HG02798 (cell line): ENCODE data around the gene HMCN2.
"Not testable (repeated sequence)": the region's sequence is repeated elsewhere in the genome, so short reads cannot be mapped to it uniquely, and the experiment has no call there.

Experiments used
- ATAC-seq: cut with Tn5 transposase; IDR thresholded peaks from one replicate; pipeline ENCODE4 v1.9.1; 2021; ENCODE audit warnings: mild to moderate bottlenecking; ENCODE audit not compliant: unreplicated experiment, poor library complexity

The HMCN2 gene

GRCh38 chr9:130425741-130426466 lies 160.3 kb downstream of the HMCN2 start:
- no peak for ATAC-seq

GRCh38 chr9:130426467-130426773 lies 160.9 kb downstream of the HMCN2 start:
- no peak for ATAC-seq

DNA sequence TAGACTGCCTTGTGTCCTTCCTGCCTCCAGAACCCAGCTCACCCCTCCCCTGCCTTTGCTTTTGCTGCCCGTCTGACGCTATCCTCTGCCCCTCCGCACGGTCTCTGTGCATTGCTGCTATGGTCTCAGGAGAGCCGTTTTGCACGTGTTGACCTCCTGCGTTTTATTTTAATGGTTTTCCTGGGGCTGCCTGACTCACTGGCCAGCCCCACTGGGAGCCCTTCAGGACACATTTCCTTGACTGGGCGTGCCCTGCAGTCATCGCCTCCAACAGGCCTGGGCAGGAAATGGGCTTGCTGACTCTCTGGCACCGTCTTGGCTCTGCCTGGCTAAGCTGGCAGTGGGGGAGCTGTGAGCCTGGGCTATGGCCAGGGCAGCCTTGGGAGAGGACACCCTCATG lies 161.3 kb downstream of the HMCN2 start:
- ATAC-seq, result no peak

DNA sequence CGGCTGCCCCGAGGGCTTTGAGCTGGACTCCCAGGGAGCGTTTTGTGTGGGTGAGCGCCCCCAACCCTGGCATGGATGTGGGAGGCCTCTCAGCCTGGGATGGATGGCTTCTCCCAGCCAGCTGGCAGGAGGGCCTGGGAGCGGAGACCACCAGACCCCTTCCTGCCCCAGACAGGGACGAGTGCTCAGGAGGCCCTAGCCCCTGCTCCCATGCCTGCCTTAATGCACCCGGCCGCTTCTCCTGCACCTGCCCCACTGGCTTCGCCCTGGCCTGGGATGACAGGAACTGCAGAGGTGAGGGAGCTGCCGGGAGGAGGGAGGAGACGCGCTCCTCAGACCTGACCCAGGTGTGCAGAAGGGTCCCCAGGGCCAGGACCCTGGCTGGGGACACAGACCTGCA lies 161.8 kb downstream of the HMCN2 start:
- no peak for ATAC-seq

DNA sequence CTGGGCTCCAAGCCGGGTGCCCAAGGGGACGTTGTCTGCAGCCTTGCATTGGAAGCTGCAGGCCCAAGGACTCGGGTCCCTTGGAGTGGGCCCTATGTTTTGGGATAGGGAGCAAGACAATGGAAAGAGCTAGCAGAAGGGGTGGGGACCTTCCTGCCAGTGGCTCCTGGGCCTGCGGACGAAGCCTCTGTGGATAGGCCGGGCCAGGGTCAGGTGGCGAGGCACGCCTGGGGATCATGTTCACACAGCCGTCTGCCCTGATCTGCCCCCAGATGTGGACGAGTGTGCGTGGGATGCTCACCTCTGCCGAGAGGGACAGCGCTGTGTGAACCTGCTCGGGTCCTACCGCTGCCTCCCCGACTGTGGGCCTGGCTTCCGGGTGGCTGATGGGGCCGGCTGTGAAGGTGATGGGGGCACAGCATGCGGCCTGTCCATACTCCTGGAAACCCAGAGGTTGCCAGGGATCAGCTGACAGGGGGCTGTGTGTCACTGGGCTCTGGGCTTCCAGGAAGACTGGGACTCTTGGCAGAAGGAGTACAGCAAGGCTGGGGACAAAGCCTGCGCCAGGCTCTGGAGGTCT lies 162.6 kb downstream of the HMCN2 start:
- no peak for ATAC-seq

- no peak for ATAC-seq
Measured at GRCh38 chr9:130429381-130429780, 163.8 kb downstream of the HMCN2 start.

DNA sequence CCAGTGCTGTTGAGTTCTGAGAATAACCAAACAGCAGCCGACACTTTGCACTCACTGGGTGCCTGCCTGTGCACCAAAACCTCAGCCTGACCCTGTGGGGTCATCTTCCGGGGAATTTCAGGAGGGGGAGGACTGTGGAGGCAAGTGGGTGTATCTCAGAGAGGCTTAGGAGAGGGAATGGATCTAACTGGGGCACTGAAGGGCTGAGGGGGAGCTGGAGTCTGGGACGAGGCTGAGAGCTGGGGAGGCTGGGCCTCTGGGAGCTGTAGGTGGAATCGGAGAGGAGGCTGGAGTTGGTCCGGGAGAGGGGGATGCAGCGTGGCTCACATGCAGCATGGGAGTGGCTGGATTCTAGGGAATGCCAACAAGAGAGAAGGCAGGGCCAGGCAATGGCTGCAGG lies 164.3 kb downstream of the HMCN2 start:
- ATAC-seq, result no peak

GRCh38 chr9:130430232-130430631 lies 164.7 kb downstream of the HMCN2 start:
- no peak for ATAC-seq

- no peak for ATAC-seq
Measured at GRCh38 chr9:130430734-130431535, 165.4 kb downstream of the HMCN2 start.

GRCh38 chr9:130431536-130432303 lies 166.2 kb downstream of the HMCN2 start:
- ATAC-seq, result no peak

- no peak for ATAC-seq
Measured at GRCh38 chr9:130432362-130432761, 166.8 kb downstream of the HMCN2 start.

DNA sequence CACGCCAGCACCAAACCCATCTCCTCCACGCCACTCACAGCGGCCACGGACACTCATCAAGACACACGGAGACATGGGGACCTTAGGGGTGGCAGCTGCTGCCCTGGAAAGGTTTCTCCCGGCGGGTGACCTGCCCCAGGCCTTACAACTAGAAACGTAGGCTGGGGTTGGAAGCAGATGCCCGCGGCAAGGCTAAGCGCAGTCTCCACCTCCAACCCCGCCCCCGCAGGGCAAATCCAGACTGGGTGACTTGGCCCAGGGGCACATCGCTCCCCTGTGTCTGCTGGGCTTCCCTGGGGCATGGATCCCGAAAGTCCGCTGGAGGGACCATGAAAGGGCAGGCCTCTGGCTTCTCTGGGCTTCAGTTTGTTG lies 167.2 kb downstream of the HMCN2 start:
- ATAC-seq, result no peak

DNA sequence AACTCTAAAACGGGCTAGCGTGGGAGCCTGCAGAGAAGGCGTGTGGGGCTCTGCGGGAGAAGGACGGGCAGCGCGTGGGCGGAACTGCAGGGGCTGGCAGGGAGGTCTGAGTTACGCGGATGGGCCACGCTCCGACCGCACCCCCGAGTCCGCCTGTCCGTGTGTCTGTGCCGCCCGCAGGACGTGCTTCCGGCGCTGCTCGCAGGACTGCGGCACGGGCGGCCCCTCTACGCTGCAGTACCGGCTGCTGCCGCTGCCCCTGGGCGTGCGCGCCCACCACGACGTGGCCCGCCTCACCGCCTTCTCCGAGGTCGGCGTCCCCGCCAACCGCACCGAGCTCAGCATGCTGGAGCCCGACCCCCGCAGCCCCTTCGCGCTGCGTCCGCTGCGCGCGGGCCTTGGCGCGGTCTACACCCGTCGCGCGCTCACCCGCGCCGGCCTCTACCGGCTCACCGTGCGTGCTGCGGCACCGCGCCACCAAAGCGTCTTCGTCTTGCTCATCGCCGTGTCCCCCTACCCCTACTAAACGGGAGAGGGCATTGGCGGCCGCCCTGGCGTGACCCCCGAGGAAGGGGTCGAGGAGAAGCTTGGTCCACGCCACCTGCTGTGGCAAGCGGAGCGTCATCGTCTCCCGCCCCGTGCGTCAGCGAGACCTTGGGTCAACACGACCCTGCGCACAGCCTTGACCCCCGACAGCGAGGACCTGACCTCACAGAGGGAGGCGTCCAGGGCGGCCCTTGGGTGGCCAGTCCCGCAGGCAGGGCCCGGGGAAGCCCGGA lies 167.8 kb downstream of the HMCN2 start:
- no peak for ATAC-seq

GRCh38 chr9:130433947-130434262 lies 168.3 kb downstream of the HMCN2 start:
- ATAC-seq, result no peak

DNA sequence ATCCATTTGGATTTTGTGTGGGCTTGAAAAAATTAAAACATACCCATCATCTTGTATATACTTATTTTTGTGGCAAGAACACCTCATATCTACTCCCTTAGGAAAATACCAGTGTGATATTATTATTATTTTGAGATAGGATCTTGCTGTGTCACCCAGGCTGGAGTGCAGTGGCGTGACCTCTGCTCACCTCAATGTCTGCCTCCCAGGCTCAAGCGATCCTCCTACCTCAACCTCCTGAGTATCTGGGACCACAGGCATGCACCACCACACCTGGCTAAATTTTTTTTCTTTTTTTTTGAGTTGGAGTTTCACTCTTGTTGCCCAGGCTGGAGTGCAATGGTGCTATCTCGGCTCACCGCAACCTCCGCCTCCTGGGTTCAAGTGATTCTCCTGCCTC lies 169.1 kb downstream of the HMCN2 start:
- not testable (repeated sequence) for ATAC-seq

DNA sequence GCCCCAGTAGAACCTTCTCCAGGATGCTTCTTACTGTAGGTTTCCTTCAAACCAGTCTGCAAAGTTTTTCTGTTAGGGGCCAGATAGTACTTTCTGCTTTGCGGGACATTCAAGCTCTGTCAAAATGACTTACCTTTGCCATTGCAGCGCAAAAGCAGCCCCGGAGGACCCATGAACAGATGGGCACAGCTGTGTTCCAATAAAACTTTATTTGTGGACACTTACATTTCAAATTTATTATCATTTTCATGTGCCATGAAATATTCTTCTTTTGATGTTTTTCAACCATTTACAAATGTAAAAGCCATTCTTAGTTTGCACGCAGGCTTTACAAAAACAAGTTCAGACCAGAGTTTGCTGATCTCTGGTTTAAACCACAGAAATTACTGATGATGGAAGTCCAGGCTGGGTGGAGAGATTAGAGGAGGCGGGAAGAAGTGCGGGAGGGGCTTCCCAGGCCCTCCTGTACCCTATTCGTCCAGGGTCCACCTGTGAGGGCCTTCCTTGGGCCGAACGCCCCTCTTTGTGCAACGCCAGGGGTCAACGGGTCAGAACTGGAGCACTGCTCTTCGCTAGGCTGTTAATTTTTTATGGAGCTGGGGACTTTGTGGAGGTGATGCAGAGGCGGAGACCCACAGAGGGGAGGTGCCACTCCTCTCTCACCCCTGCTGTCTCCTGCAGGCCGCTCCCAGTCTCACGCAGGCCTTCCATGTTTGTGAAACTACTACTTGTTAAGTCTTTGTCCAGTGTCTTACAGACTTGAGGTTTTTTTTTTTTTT lies 171.6 kb downstream of the HMCN2 start:
- ATAC-seq, result no peak

GRCh38 chr9:130438382-130438981 lies 172.9 kb downstream of the HMCN2 start:
- no peak for ATAC-seq

DNA sequence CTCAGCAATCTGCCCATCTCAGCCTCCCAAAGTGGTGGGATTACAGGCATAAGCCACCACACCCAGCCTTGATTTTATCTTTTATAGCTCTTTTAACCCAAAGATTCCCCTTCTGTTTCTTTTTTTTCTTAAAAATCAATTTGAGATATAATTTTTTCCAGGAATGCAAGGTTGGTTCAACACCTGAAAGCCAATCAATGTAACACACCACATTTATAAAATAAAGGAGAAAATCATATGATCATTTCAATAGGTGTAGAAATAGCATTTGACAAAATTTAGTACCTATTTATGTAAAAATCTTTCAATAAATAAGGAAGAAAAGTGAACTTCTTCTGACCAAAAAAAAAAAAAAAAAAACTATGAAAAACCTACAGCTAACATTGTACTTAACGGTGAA lies 175.5 kb downstream of the HMCN2 start:
- ATAC-seq, result no peak

DNA sequence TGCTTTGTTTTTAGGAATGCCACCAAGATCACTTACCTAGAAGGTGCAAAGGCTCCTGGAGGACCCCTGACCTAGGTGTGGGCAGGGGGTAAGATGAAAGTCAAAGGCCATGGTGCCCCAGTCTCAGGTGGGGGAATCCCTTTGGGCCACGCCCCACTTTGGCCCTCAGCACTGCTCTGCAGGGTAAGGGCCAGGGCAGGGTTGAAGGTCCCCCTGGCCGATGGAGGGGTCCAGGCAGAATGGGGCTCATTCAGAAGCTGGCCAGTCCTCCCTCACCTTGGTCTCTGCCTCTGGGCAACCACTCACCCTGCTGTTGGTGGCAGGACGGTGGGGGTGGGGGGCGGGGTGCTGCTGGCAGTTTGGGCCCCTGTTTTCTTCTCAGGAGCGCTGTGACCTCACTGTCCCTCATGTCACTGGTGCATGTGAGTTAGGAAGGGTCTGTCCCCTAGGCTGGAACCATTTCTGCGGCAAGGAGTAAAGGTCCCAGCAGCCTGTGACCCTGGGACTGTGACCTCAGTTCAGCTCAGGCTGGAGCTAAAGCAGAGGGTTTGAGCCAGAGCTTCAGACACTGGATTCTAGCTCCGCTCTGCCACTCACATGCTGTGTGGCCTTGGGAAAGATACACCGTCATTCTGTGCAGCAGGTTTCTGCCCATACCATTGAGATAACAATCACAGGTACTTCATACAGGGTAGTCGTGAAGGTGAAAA lies 177.3 kb downstream of the HMCN2 start:
- ATAC-seq, result no peak
